Mammary epithelial cell (primary cell): ENCODE data around the gene GUCY1A2.

ENCODE experiments used
- CTCF ChIP-seq, 2 donors: IDR thresholded peaks in 1 of 2; conservative IDR thresholded peaks in 1 of 2; 2 replicates each; pipeline ENCODE4 v1.5.1; 2011 to 2012; ENCODE audit warnings: inconsistent platforms in 2 of 2, low read length in 2 of 2, mild to moderate bottlenecking in 2 of 2, control low read depth in 1 of 2, low read depth in 1 of 2; ENCODE audit not compliant: insufficient read depth in 1 of 2; ENCODE audit errors: extremely low read depth in 1 of 2
- EZH2 ChIP-seq: IDR thresholded peaks from 2 replicates; pipeline ENCODE4 v1.6.1; 2012; ENCODE audit warnings: low read length, inconsistent platforms, borderline replicate concordance

DNA sequence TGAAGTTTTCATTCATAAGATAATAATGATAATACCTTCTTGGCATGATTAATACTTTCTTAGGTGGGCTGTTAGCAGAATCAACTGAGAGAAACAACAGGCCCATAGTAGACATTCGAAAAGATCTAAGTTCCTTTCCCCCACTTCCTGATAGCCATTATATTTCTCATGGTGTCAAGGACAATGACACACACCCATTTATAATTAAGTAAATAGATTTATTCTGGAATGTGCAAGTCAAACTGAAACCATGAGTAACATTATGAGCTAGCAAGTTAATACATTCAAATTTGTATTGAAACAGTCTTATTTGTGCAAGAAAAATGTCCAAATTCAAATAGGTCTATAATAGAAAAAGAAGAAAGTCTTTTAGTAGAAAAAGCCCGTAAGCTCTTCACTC is 301.1 kb downstream of the GUCY1A2 start:
- TF ChIP-seq CTCF (conservative IDR thresholded peaks at IDR 0.05 in 1 of 2, IDR thresholded peaks at IDR 0.05 in 1 of 2; ENCODE audit: extremely low read depth in 1 of 2, insufficient read depth in 1 of 2, low read depth in 1 of 2, low read length in 2 of 2): no peak
- no peak for TF ChIP-seq EZH2
